SK-N-SH (cell line): ENCODE data around the gene PDCL2. TPM values are rescaled to one million over a fixed set of nuclear protein-coding genes. Genes with fewer than 3 reads are reported as not detected.

ENCODE experiments used
- CTCF ChIA-PET: fragments of 300-600, 350-600 bp; formaldehyde crosslinking; extraction: SDS; loops from one replicate; lab custom pipeline; 2021; lab: Yijun Ruan, JAX
- POLR2A ChIA-PET: fragments of 350-600 bp; sonication (Branson Sonifier 250); formaldehyde crosslinking; extraction: SDS; loops from one replicate; lab custom pipeline; 2020; ENCODE audit warnings: antibody characterized with exemption, inconsistent platforms; lab: Yijun Ruan, JAX
- DNase-seq: peaks from one replicate; pipeline ENCODE4 v3.0.0; 2012
- H2AFZ ChIP-seq: fragments of 200-600 bp; sonication (generic); 2 replicates; pipeline ENCODE4 v1.8.1; 2016; ENCODE audit warnings: antibody characterized with exemption, mild to moderate bottlenecking, low read depth
- H3F3A ChIP-seq: fragments of 200-600 bp; sonication (generic); replicated peaks from 2 replicates; pipeline ENCODE3; 2016; ENCODE audit warnings: antibody characterized with exemption, mild to moderate bottlenecking; ENCODE audit not compliant: insufficient read depth
- H3K27ac ChIP-seq, 2 experiments: fragments of 200-500 bp in 1 of 2; fragments of 200-600 bp in 1 of 2; sonication (Bioruptor generic) in 1 of 2; sonication (generic), shearing (Covaris generic) in 1 of 2; 2 replicates each; pipeline versions ENCODE4 v1.5.1 to v1.6.1; 2014 to 2016; ENCODE audit warnings: low read depth in 2 of 2, inconsistent platforms in 1 of 2, low read length in 1 of 2, mild to moderate bottlenecking in 1 of 2, mixed read lengths in 1 of 2
- H3K27me3 ChIP-seq: fragments of 200-600 bp; sonication (generic), shearing (Covaris generic); 2 replicates; pipeline ENCODE4 v1.6.1; 2016; ENCODE audit warnings: mixed run types; ENCODE audit not compliant: insufficient read depth
- H3K36me3 ChIP-seq, 2 experiments: fragments of 200-500 bp in 1 of 2; fragments of 200-600 bp in 1 of 2; sonication (Bioruptor generic) in 1 of 2; sonication (generic) in 1 of 2; replicated peaks in 1 of 2; 2 replicates each; pipeline versions ENCODE3 to v1.5.1; 2014 to 2016; ENCODE audit warnings: low read length in 1 of 2, mild to moderate bottlenecking in 1 of 2; ENCODE audit not compliant: insufficient read depth in 2 of 2, control insufficient read depth in 1 of 2
- H3K4me1 ChIP-seq, 2 experiments: fragments of 200-500 bp in 1 of 2; fragments of 200-600 bp in 1 of 2; sonication (Bioruptor generic) in 1 of 2; sonication (generic), shearing (Covaris generic) in 1 of 2; 2 replicates each; pipeline versions ENCODE4 v1.5.1 to v1.6.1; 2014 to 2016; ENCODE audit warnings: low read depth in 1 of 2, low read length in 1 of 2, mixed run types in 1 of 2; ENCODE audit not compliant: insufficient read depth in 2 of 2, control insufficient read depth in 1 of 2
- H3K4me2 ChIP-seq: fragments of 200-600 bp; sonication (generic), shearing (Covaris generic); 2 replicates; pipeline ENCODE4 v1.6.1; 2017; ENCODE audit warnings: mixed run types
- H3K4me3 ChIP-seq, 2 experiments: fragments of 200-500 bp in 1 of 2; fragments of 200-600 bp in 1 of 2; sonication (Bioruptor generic) in 1 of 2; sonication (generic), shearing (Covaris generic) in 1 of 2; 2 replicates each; pipeline versions ENCODE4 v1.5.1 to v1.8.1; 2014 to 2016; ENCODE audit warnings: low read depth in 2 of 2, inconsistent platforms in 1 of 2, low read length in 1 of 2, mild to moderate bottlenecking in 1 of 2, mixed read lengths in 1 of 2, moderate library complexity in 1 of 2
- H3K79me2 ChIP-seq: fragments of 200-600 bp; sonication (generic); 2 replicates; pipeline ENCODE4 v1.8.1; 2017; ENCODE audit warnings: mild to moderate bottlenecking; ENCODE audit not compliant: insufficient read depth
- H3K9ac ChIP-seq: fragments of 200-600 bp; sonication (generic); 2 replicates; pipeline ENCODE4 v1.6.1; 2017; ENCODE audit warnings: mixed run types
- H3K9me2 ChIP-seq: fragments of 200-600 bp; sonication (generic); 2 replicates; pipeline ENCODE4 v1.6.1; 2017; ENCODE audit warnings: mixed run types
- H3K9me3 ChIP-seq: fragments of 200-600 bp; sonication (generic); 2 replicates; pipeline ENCODE4 v1.6.1; 2017; ENCODE audit warnings: mixed run types, mild to moderate bottlenecking, moderate library complexity
- H4K20me1 ChIP-seq: fragments of 200-600 bp; sonication (generic); 2 replicates; pipeline ENCODE4 v1.6.1; 2017; ENCODE audit warnings: mild to moderate bottlenecking, mixed run types; ENCODE audit not compliant: insufficient read depth
- CHD2 ChIP-seq: fragments of 150-350 bp; IDR thresholded peaks from 2 replicates; pipeline ENCODE4 v1.6.1; 2018; ENCODE audit warnings: low read length; ENCODE audit not compliant: partially characterized antibody
- ELF1 ChIP-seq: IDR thresholded peaks from 2 replicates; pipeline ENCODE4 v1.4.0; 2012
- EP300 ChIP-seq, 2 experiments: IDR thresholded peaks; 2 replicates each; pipeline versions ENCODE4 v1.4.0 to v1.6.1; 2012; ENCODE audit warnings: borderline replicate concordance in 1 of 2, low read depth in 1 of 2, low read length in 1 of 2
- FOSL2 ChIP-seq: IDR thresholded peaks from 2 replicates; pipeline ENCODE4 v1.4.0; 2012; ENCODE audit warnings: low read depth, mild to moderate bottlenecking, moderate library complexity, borderline replicate concordance
- FOXJ3 ChIP-seq: sonication (generic); formaldehyde crosslinking; IDR thresholded peaks from 2 replicates; pipeline ENCODE4 v1.5.1; 2020; ENCODE audit warnings: mild to moderate bottlenecking, missing genetic modification reagents
- GABPA ChIP-seq: IDR thresholded peaks from 2 replicates; pipeline ENCODE4 v1.4.0; 2012; ENCODE audit warnings: low read depth, mild to moderate bottlenecking
- MEF2A ChIP-seq: IDR thresholded peaks from 2 replicates; pipeline ENCODE4 v1.4.0; 2012; ENCODE audit warnings: low read depth, borderline replicate concordance
- MXI1 ChIP-seq: IDR thresholded peaks from 2 replicates; pipeline ENCODE4 v1.6.1; 2012; ENCODE audit warnings: mild to moderate bottlenecking, low read depth, low read length, improper control_type of control experiment
- NRF1 ChIP-seq: IDR thresholded peaks from 2 replicates; pipeline ENCODE4 v1.6.1; 2012; ENCODE audit warnings: low read depth, mild to moderate bottlenecking, low read length
- POLR2AphosphoS5 ChIP-seq: IDR thresholded peaks from 2 replicates; pipeline ENCODE4 v1.6.1; 2012; ENCODE audit warnings: low read depth, low read length
- RAD21 ChIP-seq: IDR thresholded peaks from 2 replicates; pipeline ENCODE4 v1.6.1; 2012; ENCODE audit warnings: mild to moderate bottlenecking, low read length
- RCOR1 ChIP-seq: fragments of 150-350 bp; IDR thresholded peaks from 2 replicates; pipeline ENCODE4 v1.6.1; 2017; ENCODE audit warnings: antibody characterized with exemption, low read length
- SIN3A ChIP-seq: IDR thresholded peaks from 2 replicates; pipeline ENCODE4 v1.6.1; 2012; ENCODE audit warnings: low read depth, mild to moderate bottlenecking, low read length, moderate library complexity, borderline replicate concordance
- SMC3 ChIP-seq: IDR thresholded peaks from 2 replicates; pipeline ENCODE4 v1.6.1; 2012; ENCODE audit warnings: low read depth, low read length, improper control_type of control experiment
- TAF1 ChIP-seq: IDR thresholded peaks from 2 replicates; pipeline ENCODE4 v1.6.1; 2012; ENCODE audit warnings: low read depth, mild to moderate bottlenecking, low read length, moderate library complexity, borderline replicate concordance
- TCF12 ChIP-seq: IDR thresholded peaks from 2 replicates; pipeline ENCODE4 v1.4.0; 2012
- USF1 ChIP-seq: IDR thresholded peaks from 2 replicates; pipeline ENCODE4 v1.4.0; 2012; ENCODE audit warnings: low read depth, borderline replicate concordance
- YY1 ChIP-seq: IDR thresholded peaks from 2 replicates; pipeline ENCODE4 v1.4.0; 2012; ENCODE audit warnings: low read depth, mild to moderate bottlenecking
- ZBTB33 ChIP-seq: IDR thresholded peaks from 2 replicates; pipeline ENCODE4 v1.4.0; 2012; ENCODE audit warnings: low read depth, borderline replicate concordance
- WGBS: methylation state at CpG from one replicate; pipeline ENCODE4 v1.1.6; 2017; ENCODE audit warnings: low lambda C conversion rate; 5-methylcytosine and 5-hydroxymethylcytosine counted together
- polyA plus RNA-seq, 3 experiments: library from polyadenylated mRNA; depleted of rRNA; stranded (reverse); fragments of >200 nt; gene quantifications; 2 replicates each; pipeline ENCODE4 v1.2.3, GENCODE V29; 2012

The PDCL2 gene
- polyA plus RNA-seq, 1 of the 3 experiments (the other 2 are of a cell fraction), result not detected

GRCh38 chr4:55546506-55546755 lies 45.6 kb downstream of the PDCL2 start:
- Histone ChIP-seq H3K9me2 (no peaks in the 10 kb centered on the region), H3K27me3 (no peaks in the 10 kb centered on the region), H3F3A (peaks cover 49% of the 10 kb centered on the region), H3K4me2 (peak overlapping the region; percentile 87; the same call in 1 of the 2 replicates), H2AFZ (no peak overlapping the region), H4K20me1 (peaks cover 4% of the 10 kb centered on the region; the same call in 1 of the 2 replicates), H3K36me3 (no peaks in the 10 kb centered on the region), H3K9me3 (no peaks in the 10 kb centered on the region), H3K4me1 (peaks cover 10% of the 10 kb centered on the region in 2 experiments), H3K79me2 (peaks cover 38% of the 10 kb centered on the region), H3K9ac (peak overlapping the region; percentile 89), H3K4me3 (peak overlapping the region; percentile 78 to 81), H3K27ac (peak overlapping the region; percentile 93 to 98)
- ChIA-PET POLR2A (interaction anchor here (0.8 to 2.2 kb wide), 4 partner anchors 21 to 307 kb away, joined by 3 to 7 read pairs (median 4); partner anchors contain the start of gene EXOC1), CTCF (interaction anchor here (1.0 to 1.7 kb wide), 4 partner anchors 69 to 575 kb away, joined by 3 to 5 read pairs (median 4); partner anchors contain the start of gene SRD5A3)
- 2% methylated on average over 9 of the region's 16 CpGs for whole genome bisulfite sequencing
- DNase-seq, result peak; percentile 91
- TF ChIP-seq YY1 (no peak), MEF2A (no peak), CHD2 (peak; percentile 79), MXI1 (no peak), SMC3 (no peak), TCF12 (peak; percentile 9; the same call in 1 of the 2 replicates), FOSL2 (no peak), FOXJ3 (no peak), ZBTB33 (no peak), RAD21 (no peak), POLR2AphosphoS5 (no peak), RCOR1 (no peak), NRF1 (no peak), TAF1 (no peak)

GRCh38 chr4:55545641-55546505 lies 46.2 kb downstream of the PDCL2 start:
- Histone ChIP-seq H3K4me3 (peak overlapping the region; percentile 67 to 81), H3K9ac (peak overlapping the region; percentile 89), H3K27ac (peak overlapping the region; percentile 93 to 98), H3K36me3 (no peaks in the 10 kb centered on the region), H3K79me2 (peaks cover 43% of the 10 kb centered on the region), H3K9me3 (no peaks in the 10 kb centered on the region), H4K20me1 (peaks cover 4% of the 10 kb centered on the region; the same call in 1 of the 2 replicates), H3K4me1 (peaks cover 10% of the 10 kb centered on the region in 2 experiments), H3K9me2 (no peaks in the 10 kb centered on the region), H3F3A (peaks cover 49% of the 10 kb centered on the region), H3K4me2 (peak overlapping the region; percentile 79), H3K27me3 (no peaks in the 10 kb centered on the region), H2AFZ (peak overlapping the region; percentile 70)
- POLR2A ChIA-PET, result interaction anchor here (0.8 to 2.2 kb wide), 6 partner anchors 21 to 308 kb away, joined by 3 to 7 read pairs (median 4); partner anchors contain the start of genes EXOC1 and TMEM165
- TF ChIP-seq TCF12 (no peak), ELF1 (0 out of 2 replicates have a peak, but pooled peaks have one; percentile 34), EP300 (IDR thresholded peaks at IDR 0.05; ENCODE audit: borderline replicate concordance in 1 of 2, low read depth in 1 of 2, low read length in 1 of 2) (0 out of 4 replicates have a peak, but pooled peaks of 1 of the 2 experiments have one; percentile 18), YY1 (no peak), GABPA (peak; percentile 60), RCOR1 (no peak), SIN3A (peak; percentile 26; the same call in 1 of the 2 replicates), FOSL2 (0 out of 2 replicates have a peak, but pooled peaks have one; percentile 7), MEF2A (0 out of 2 replicates have a peak, but pooled peaks have one; percentile 7), USF1 (0 out of 2 replicates have a peak, but pooled peaks have one; percentile 17), MXI1 (peak; percentile 78; the same call in 1 of the 2 replicates)
- WGBS, result 0% methylated on average over 7 of the region's 87 CpGs
- peak; percentile 85 for DNase-seq
- CTCF ChIA-PET, result interaction anchor here (0.6 to 1.7 kb wide), 8 partner anchors 9 to 575 kb away, joined by 3 to 5 read pairs (median 4); partner anchors contain the start of gene SRD5A3
